ENCODE data around the gene EPB41L3.

GRCh38 chr18:5429681-5430080 lies 114.1 kb downstream of the EPB41L3 start:
- TF ChIP-seq POLR2AphosphoS5 (IDR thresholded peaks at IDR 0.05) (no peak), POLR2A (IDR thresholded peaks at IDR 0.05) (no peak), CTCF (IDR thresholded peaks at IDR 0.05) (no peak), EP300 (IDR thresholded peaks at IDR 0.05; ENCODE audit: low read depth) (no peak)
